A549 (cell line): ENCODE results near the gene TENT5C. TPM values are rescaled to one million over a fixed set of nuclear protein-coding genes. Genes with fewer than 3 reads are reported as not detected.

Source experiments
- ATAC-seq, 2 experiments: fragments of 200-7000 bp in 1 of 2; fragments of >200 bp in 1 of 2; cut with Nextera tagmentation in 1 of 2; cut with Tn5 transposase in 1 of 2; 3 replicates each; pipeline versions ENCODE4 v1.8.0 to v1.9.1; 2018 to 2020; ENCODE audit warnings: mild to moderate bottlenecking in 1 of 2, moderate library complexity in 1 of 2
- CTCF ChIA-PET: fragments of 300-600 bp; sonication (Branson Sonifier 250); formaldehyde crosslinking; extraction: SDS; loops from one replicate; lab custom pipeline; 2021; ENCODE audit warnings: antibody characterized with exemption, inconsistent platforms; lab: Yijun Ruan, JAX
- POLR2A ChIA-PET: fragments of 350-600 bp; formaldehyde crosslinking; extraction: SDS; loops from one replicate; lab custom pipeline; 2021; ENCODE audit warnings: antibody characterized with exemption, inconsistent platforms; lab: Yijun Ruan, JAX
- DNase-seq, 2 experiments: peaks; one replicate each; pipeline versions ENCODE4 v3.0.0 to v3.0.0-alpha.2; 2011 to 2016; ENCODE audit warnings: low read depth in 1 of 2, low spot score in 1 of 2
- FAIRE-seq: peaks from 2 replicates; lab custom pipeline; 2011; peaks lifted over from hg19 to GRCh38; lab: Jason Lieb, UNC
- H3K27ac ChIP-seq, 2 experiments: fragments of >200 bp; sonication (Bioruptor Twin); formaldehyde crosslinking; 3 replicates each; pipeline ENCODE4 v1.5.1; 2016 to 2017
- H3K4me1 ChIP-seq: fragments of >200 bp; sonication (Bioruptor Twin); formaldehyde crosslinking; 3 replicates; pipeline ENCODE4 v1.6.1; 2016
- H3K4me2 ChIP-seq: fragments of >200 bp; sonication (Bioruptor Twin); formaldehyde crosslinking; 3 replicates; pipeline ENCODE4 v1.6.1; 2016
- H3K4me3 ChIP-seq: fragments of >200 bp; sonication (Bioruptor Twin); formaldehyde crosslinking; 3 replicates; pipeline ENCODE4 v1.5.1; 2016
- H3K9me3 ChIP-seq: fragments of >200 bp; sonication (Bioruptor Twin); formaldehyde crosslinking; 3 replicates; pipeline ENCODE4 v1.6.1; 2016
- BCL3 ChIP-seq: fragments of >200 bp; sonication (Bioruptor Twin); formaldehyde crosslinking; IDR thresholded peaks from 3 replicates; pipeline ENCODE4 v1.6.1; 2016
- BHLHE40 ChIP-seq: IDR thresholded peaks from 2 replicates; pipeline ENCODE4 v1.6.1; 2012; ENCODE audit warnings: low read depth, low read length, inconsistent platforms
- CBX2 ChIP-seq: fragments of 200-600 bp; sonication (generic); IDR thresholded peaks from 2 replicates; pipeline ENCODE4 v1.6.1; 2016; ENCODE audit warnings: low read depth, mild to moderate bottlenecking, borderline replicate concordance
- CTCF ChIP-seq: fragments of >200 bp; sonication (Bioruptor Twin); formaldehyde crosslinking; IDR thresholded peaks from 3 replicates; pipeline ENCODE4 v1.5.1; 2016
- EHMT2 ChIP-seq: fragments of 200-600 bp; sonication (generic); IDR thresholded peaks from 2 replicates; pipeline ENCODE4 v1.6.1; 2016; ENCODE audit warnings: antibody characterized with exemption, low read depth, mild to moderate bottlenecking, moderate library complexity
- HES2 ChIP-seq: fragments of >200 bp; sonication (Bioruptor Twin); formaldehyde crosslinking; IDR thresholded peaks from 2 replicates; pipeline ENCODE4 v1.6.1; 2016
- JUN ChIP-seq, 2 experiments: fragments of >200 bp; sonication (Bioruptor Twin); formaldehyde crosslinking; IDR thresholded peaks; 2 replicates in 1 of 2; 3 replicates in 1 of 2; pipeline ENCODE4 v1.6.1; 2016 to 2017
- MAFK ChIP-seq: fragments of 450-650 bp; IDR thresholded peaks from 2 replicates; pipeline ENCODE4 v1.6.1; 2014; ENCODE audit not compliant: partially characterized antibody
- MAZ ChIP-seq: fragments of 150-350 bp; IDR thresholded peaks from 2 replicates; pipeline ENCODE4 v1.6.1; 2014; ENCODE audit warnings: antibody characterized with exemption, low read depth, low read length, borderline replicate concordance
- MYC ChIP-seq: IDR thresholded peaks from 2 replicates; pipeline ENCODE4 v1.6.1; 2012; ENCODE audit warnings: mild to moderate bottlenecking, inconsistent platforms, low read length, improper control_type of control experiment, borderline replicate concordance
- PBX3 ChIP-seq: IDR thresholded peaks from 2 replicates; pipeline ENCODE4 v1.6.1; 2012
- PHF8 ChIP-seq: fragments of 200-600 bp; sonication (generic); IDR thresholded peaks from 2 replicates; pipeline ENCODE4 v1.6.1; 2016; ENCODE audit warnings: low read depth, mild to moderate bottlenecking, antibody characterized with exemption, moderate library complexity, borderline replicate concordance
- SREBF2 ChIP-seq: fragments of 450-650 bp; IDR thresholded peaks from 2 replicates; pipeline ENCODE4 v1.6.1; 2014; ENCODE audit warnings: mild to moderate bottlenecking, moderate library complexity
- TFCP2L1 ChIP-seq: fragments of 250-450 bp; sonication (Bioruptor Pico); IDR thresholded peaks from 2 replicates; pipeline ENCODE4 v1.5.0; 2021; ENCODE audit warnings: mild to moderate bottlenecking
- USF2 ChIP-seq: fragments of 450-650 bp; IDR thresholded peaks from 2 replicates; pipeline ENCODE4 v1.6.1; 2014; ENCODE audit warnings: antibody characterized with exemption
- ZC3H11A ChIP-seq: fragments of 450-650 bp; IDR thresholded peaks from 2 replicates; pipeline ENCODE4 v1.6.1; 2014; ENCODE audit warnings: antibody characterized with exemption, mild to moderate bottlenecking
- ZNF302 ChIP-seq: fragments of 250-450 bp; sonication (Bioruptor Pico); IDR thresholded peaks from 2 replicates; pipeline ENCODE4 v1.9.0; 2021; ENCODE audit warnings: inconsistent platforms, mild to moderate bottlenecking, moderate library complexity
- ZSCAN20 ChIP-seq: fragments of 250-450 bp; sonication (Bioruptor Pico); IDR thresholded peaks from 2 replicates; pipeline ENCODE4 v1.8.0; 2022; ENCODE audit warnings: mild to moderate bottlenecking, moderate library complexity
- WGBS: methylation state at CpG from one replicate; pipeline ENCODE4 v1.1.6; 2017; ENCODE audit errors: missing lambda C conversion rate; 5-methylcytosine and 5-hydroxymethylcytosine counted together
- polyA plus RNA-seq, 4 experiments: library from polyadenylated mRNA; depleted of rRNA in 3 of 4; stranded (reverse); fragments of >200 nt; fragmentation: RNase III in 1 of 4; extraction: RNeasy Plus Mini Kit Qiagen cat#74134 plus additional on column Dnase treatment in 1 of 4; gene quantifications; 2 replicates in 3 of 4; 3 replicates in 1 of 4; pipeline ENCODE4 v1.2.3, GENCODE V29; 2011 to 2017

TENT5C gene
- polyA plus RNA-seq, 2 of the 4 experiments (the other 2 are of a cell fraction) = 0.14 to 0.17 TPM

- TF ChIP-seq ZNF302 (CRISPR knock-in tag) (no peak), JUN (IDR thresholded peaks at IDR 0.05) (no peak), CTCF (no peak), MYC (no peak), BHLHE40 (no peak), EHMT2 (no peak), MAFK (no peak), PHF8 (no peak), MAZ (no peak), USF2 (no peak)
- TF ChIP-seq, all 56 proteins: peak for 0
- no peaks in the 10 kb centered on the region for H3K4me1 ChIP-seq
- DNase-seq = no peak
- no peak overlapping the region for H3K4me2 ChIP-seq
- no peak overlapping the region for H3K4me3 ChIP-seq
- no peaks in the 10 kb centered on the region for H3K9me3 ChIP-seq
- ChIA-PET CTCF (interaction anchor here (1.0 to 2.0 kb wide), 2 partner anchors 34 to 56 kb away, joined by 3 to 11 read pairs; no protein-coding TSS in a partner anchor), POLR2A (no interaction called here)
- no peak for ATAC-seq
- FAIRE-seq = no peak
- no peak overlapping the region for H3K27ac ChIP-seq
- WGBS = 51% methylated on average over 3 of the region's 3 CpGs
These were observed 14.6 kb upstream of the TENT5C start for GRCh38 chr1:117591252-117591651.

GRCh38 chr1:117592155-117592554 is 13.7 kb upstream of the TENT5C start:
- ATAC-seq = no peak
- H3K4me1 ChIP-seq = no peaks in the 10 kb centered on the region
- no peaks in the 10 kb centered on the region for H3K9me3 ChIP-seq
- H3K4me3 ChIP-seq = no peak overlapping the region
- TF ChIP-seq TFCP2L1 (CRISPR knock-in tag) (no peak), HES2 (no peak), SREBF2 (no peak), PHF8 (no peak), ZC3H11A (no peak), CBX2 (no peak), BCL3 (no peak), PBX3 (no peak), ZSCAN20 (CRISPR knock-in tag) (no peak)
- ChIA-PET POLR2A (no interaction called here), CTCF (interaction anchor here (0.6 to 2.0 kb wide), 4 partner anchors 9 to 167 kb away, joined by 3 to 11 read pairs (median 3); no protein-coding TSS in a partner anchor)
- 55% methylated on average over 9 of the region's 9 CpGs for WGBS
- H3K4me2 ChIP-seq = no peak overlapping the region
- FAIRE-seq = no peak
- no peak for DNase-seq
- H3K27ac ChIP-seq = no peak overlapping the region
